Tibial nerve (tissue), 4 donors: ENCODE data around the gene USP50. TPM values are rescaled to one million over a fixed set of nuclear protein-coding genes. Genes with fewer than 3 reads are reported as not detected.

Experiments
- DNase-seq, 2 donors: peaks; one replicate each; pipeline ENCODE4 v3.0.0-alpha.2; 2019; ENCODE audit warnings: low spot score in 2 of 2
- H3K27ac ChIP-seq, 4 donors: fragments of 200-600 bp; sonication (generic) in 3 of 4; one replicate each; pipeline ENCODE4 v1.5.1; 2017 to 2019; ENCODE audit warnings: mild to moderate bottlenecking in 1 of 4
- H3K27me3 ChIP-seq, 2 donors: fragments of 200-600 bp; sonication (generic) in 1 of 2; one replicate each; pipeline versions ENCODE4 v1.5.1 to v1.6.0; 2017 to 2019
- H3K36me3 ChIP-seq, 3 donors: fragments of 200-600 bp; sonication (generic); one replicate each; pipeline ENCODE4 v1.5.1; 2018 to 2019
- H3K4me1 ChIP-seq, 4 donors: fragments of 200-600 bp; sonication (generic) in 3 of 4; one replicate each; pipeline ENCODE4 v1.5.1; 2017 to 2019
- H3K4me3 ChIP-seq, 4 donors: fragments of 200-600 bp; sonication (generic) in 3 of 4; one replicate each; pipeline ENCODE4 v1.5.1; 2017 to 2019; ENCODE audit warnings: mild to moderate bottlenecking in 1 of 4, moderate library complexity in 1 of 4
- H3K9me3 ChIP-seq, 4 donors: fragments of 200-600 bp; sonication (generic) in 3 of 4; one replicate each; pipeline ENCODE4 v1.5.1; 2017 to 2019
- EP300 ChIP-seq, 2 donors: sonication (generic); formaldehyde crosslinking; IDR thresholded peaks; one replicate each; pipeline ENCODE4 v1.6.1; 2017; ENCODE audit warnings: antibody characterized with exemption in 2 of 2, mild to moderate bottlenecking in 1 of 2
- POLR2A ChIP-seq, 2 donors: fragments of 450-650 bp; IDR thresholded peaks; one replicate each; pipeline ENCODE4 v1.6.1; 2017; ENCODE audit warnings: antibody characterized with exemption in 2 of 2, mild to moderate bottlenecking in 2 of 2, moderate library complexity in 2 of 2
- WGBS, 2 donors: methylation state at CpG; one replicate each; pipeline ENCODE4 v1.1.5; 2018; 5-methylcytosine and 5-hydroxymethylcytosine counted together
- total RNA-seq, 4 donors: library from RNA; depleted of rRNA; stranded (reverse); fragments of >200 nt; gene quantifications; one replicate each; pipeline ENCODE4 v1.1.0, GENCODE V29; 2016
- TF ChIP-seq, protein P1 (sequence below), 5 experiments: fragments of 200-600 bp in 3 of 5; fragments of 450-650 bp in 2 of 5; sonication (generic) in 3 of 5; IDR thresholded peaks; one replicate each; pipeline ENCODE4 v1.5.1; 2016 to 2019; ENCODE audit warnings: antibody characterized with exemption in 5 of 5, mild to moderate bottlenecking in 3 of 5, moderate library complexity in 2 of 5

The USP50 gene
- total RNA-seq, 4 donors from 2014 or later: 1.5 to 2.2 TPM; not detected in 2

DNA sequence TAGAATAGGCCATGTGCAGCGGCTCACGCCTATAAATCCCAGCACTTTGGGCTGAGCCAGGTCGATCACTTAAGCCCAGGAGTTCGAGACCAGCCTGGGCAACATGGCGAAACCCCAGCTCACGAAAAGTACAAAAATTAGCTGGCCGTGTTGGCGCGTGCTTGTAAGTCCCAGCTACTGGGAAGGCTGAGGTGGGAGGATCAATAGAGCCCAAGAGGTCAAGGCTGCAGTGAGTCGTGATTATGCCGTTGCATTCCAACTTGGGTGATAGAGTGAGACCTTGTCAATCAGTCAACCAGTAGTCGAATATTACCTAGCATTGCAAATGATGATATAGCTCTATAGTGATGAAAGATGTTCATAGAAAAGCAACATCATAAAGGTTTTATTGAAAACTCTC is 70.3 kb downstream of the USP50 start:
- H3K27ac ChIP-seq: no peak overlapping the region
- DNase-seq: no peak
- H3K9me3 ChIP-seq: no peaks in the 10 kb centered on the region
- peaks cover 0 to 96% (median 26%) of the 10 kb centered on the region in 3 donors for H3K36me3 ChIP-seq
- WGBS, 2 donors: 92 to 95% methylated on average over 12 of the region's 12 CpGs
- H3K4me1 ChIP-seq: no peaks in the 10 kb centered on the region
- no peak overlapping the region for H3K4me3 ChIP-seq
- TF ChIP-seq POLR2A (IDR thresholded peaks at IDR 0.05) (no peak), EP300 (IDR thresholded peaks at IDR 0.05) (no peak)
- TF ChIP-seq, protein P1, sequence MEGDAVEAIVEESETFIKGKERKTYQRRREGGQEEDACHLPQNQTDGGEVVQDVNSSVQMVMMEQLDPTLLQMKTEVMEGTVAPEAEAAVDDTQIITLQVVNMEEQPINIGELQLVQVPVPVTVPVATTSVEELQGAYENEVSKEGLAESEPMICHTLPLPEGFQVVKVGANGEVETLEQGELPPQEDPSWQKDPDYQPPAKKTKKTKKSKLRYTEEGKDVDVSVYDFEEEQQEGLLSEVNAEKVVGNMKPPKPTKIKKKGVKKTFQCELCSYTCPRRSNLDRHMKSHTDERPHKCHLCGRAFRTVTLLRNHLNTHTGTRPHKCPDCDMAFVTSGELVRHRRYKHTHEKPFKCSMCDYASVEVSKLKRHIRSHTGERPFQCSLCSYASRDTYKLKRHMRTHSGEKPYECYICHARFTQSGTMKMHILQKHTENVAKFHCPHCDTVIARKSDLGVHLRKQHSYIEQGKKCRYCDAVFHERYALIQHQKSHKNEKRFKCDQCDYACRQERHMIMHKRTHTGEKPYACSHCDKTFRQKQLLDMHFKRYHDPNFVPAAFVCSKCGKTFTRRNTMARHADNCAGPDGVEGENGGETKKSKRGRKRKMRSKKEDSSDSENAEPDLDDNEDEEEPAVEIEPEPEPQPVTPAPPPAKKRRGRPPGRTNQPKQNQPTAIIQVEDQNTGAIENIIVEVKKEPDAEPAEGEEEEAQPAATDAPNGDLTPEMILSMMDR (IDR thresholded peaks at IDR 0.05): no peak
- no peaks in the 10 kb centered on the region for H3K27me3 ChIP-seq

GRCh38 chr15:50471072-50471471 is 75.4 kb downstream of the USP50 start:
- no peak overlapping the region for H3K27ac ChIP-seq
- H3K9me3 ChIP-seq: no peaks in the 10 kb centered on the region
- no peak for DNase-seq
- H3K36me3 ChIP-seq: peaks cover 3 to 78% (median 20%) of the 10 kb centered on the region in 3 donors
- WGBS, 2 donors: 91 to 92% methylated on average over 2 of the region's 2 CpGs
- no peaks in the 10 kb centered on the region for H3K4me1 ChIP-seq
- no peak overlapping the region for H3K4me3 ChIP-seq
- TF ChIP-seq EP300 (IDR thresholded peaks at IDR 0.05): no peak
- TF ChIP-seq, protein P1 (IDR thresholded peaks at IDR 0.05): no peak
- TF ChIP-seq POLR2A (IDR thresholded peaks at IDR 0.05): no peak
- no peaks in the 10 kb centered on the region for H3K27me3 ChIP-seq

GRCh38 chr15:50463423-50464358 is 82.8 kb downstream of the USP50 start:
- H3K4me3 ChIP-seq: no peak overlapping the region
- no peaks in the 10 kb centered on the region for H3K9me3 ChIP-seq
- no peaks in the 10 kb centered on the region for H3K4me1 ChIP-seq
- no peak overlapping the region for H3K27ac ChIP-seq
- H3K27me3 ChIP-seq: no peaks in the 10 kb centered on the region
- WGBS, 2 donors: 43 to 53% methylated on average over 2 of the region's 2 CpGs
- TF ChIP-seq POLR2A (IDR thresholded peaks at IDR 0.05) (no peak), EP300 (IDR thresholded peaks at IDR 0.05) (no peak)
- TF ChIP-seq, protein P1 (IDR thresholded peaks at IDR 0.05): no peak
- H3K36me3 ChIP-seq: peaks cover 3 to 63% (median 11%) of the 10 kb centered on the region in 3 donors
- no peak for DNase-seq

DNA sequence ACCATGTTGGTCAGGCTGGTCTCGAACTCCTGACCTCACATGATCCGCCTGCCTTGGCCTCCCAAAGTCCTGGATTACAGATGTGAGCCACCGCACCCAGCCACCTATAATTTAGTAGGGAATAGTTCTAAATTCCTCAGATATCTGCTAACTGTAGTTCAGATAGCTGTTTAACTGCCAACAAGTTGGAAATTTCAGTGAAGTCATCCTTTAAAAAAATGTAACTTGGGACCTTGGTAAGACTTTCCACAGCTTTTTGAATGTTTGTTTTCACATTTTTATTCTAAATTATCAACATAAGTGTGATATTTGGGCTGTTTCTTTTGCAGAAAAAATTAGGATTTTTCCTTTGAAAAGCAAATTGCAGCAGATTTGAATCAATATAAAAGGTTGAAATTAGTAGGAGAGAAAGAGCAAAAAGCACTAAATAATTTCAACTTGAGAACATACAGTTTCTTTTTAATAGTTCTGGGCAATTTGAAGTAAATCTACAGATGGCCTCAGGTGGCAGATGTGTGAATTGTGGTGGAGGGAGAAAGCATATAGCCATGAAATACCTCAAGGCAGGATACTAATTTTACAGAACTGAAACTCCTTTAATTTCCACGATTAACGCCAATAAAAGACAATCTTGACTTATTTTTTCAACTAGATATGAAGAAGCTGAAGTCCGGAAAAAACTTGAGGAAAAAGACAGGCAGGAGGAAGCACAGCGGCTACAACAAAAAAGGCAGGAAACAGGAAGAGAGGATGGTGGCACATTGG is 87.9 kb downstream of the USP50 start:
- TF ChIP-seq, protein P1 (IDR thresholded peaks at IDR 0.05): no peak
- TF ChIP-seq EP300 (IDR thresholded peaks at IDR 0.05) (no peak), POLR2A (IDR thresholded peaks at IDR 0.05) (no peak)
- H3K4me3 ChIP-seq: no peak overlapping the region
- 73 to 78% methylated on average over 7 of the region's 7 CpGs for WGBS, 2 donors
- H3K36me3 ChIP-seq: peaks cover 0 to 67% (median 5%) of the 10 kb centered on the region in 3 donors
- no peaks in the 10 kb centered on the region for H3K9me3 ChIP-seq
- H3K4me1 ChIP-seq: no peaks in the 10 kb centered on the region
- no peaks in the 10 kb centered on the region for H3K27me3 ChIP-seq
- no peak for DNase-seq
- no peak overlapping the region for H3K27ac ChIP-seq

DNA sequence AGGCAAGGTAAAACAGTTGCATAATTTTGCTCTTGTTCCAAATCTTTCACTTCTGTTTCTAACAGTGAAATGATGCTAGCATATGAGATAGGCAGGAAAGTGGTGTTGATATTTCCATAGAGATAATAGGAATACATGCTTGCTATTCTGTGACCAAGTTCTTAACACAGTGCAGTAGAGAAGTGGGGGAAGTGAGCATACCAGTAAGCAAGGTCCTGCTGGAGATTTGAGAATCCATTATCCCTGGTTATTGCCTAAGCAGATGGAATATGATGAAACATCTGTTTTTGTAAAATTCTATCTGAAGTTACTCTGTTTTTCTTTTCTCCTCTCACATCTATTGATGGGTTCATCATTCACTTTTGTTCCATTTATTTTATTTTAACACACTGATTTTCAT is 93.5 kb downstream of the USP50 start:
- TF ChIP-seq EP300 (IDR thresholded peaks at IDR 0.05) (no peak), POLR2A (IDR thresholded peaks at IDR 0.05) (no peak)
- TF ChIP-seq, protein P1 (IDR thresholded peaks at IDR 0.05): no peak
- Histone ChIP-seq H3K27me3 (no peaks in the 10 kb centered on the region), H3K27ac (no peak overlapping the region), H3K4me3 (no peak overlapping the region), H3K4me1 (peaks cover 0 to 10% (median 0%) of the 10 kb centered on the region in 4 donors), H3K36me3 (peaks cover 0 to 33% (median 0%) of the 10 kb centered on the region in 3 donors), H3K9me3 (no peaks in the 10 kb centered on the region)
- no peak for DNase-seq
